Measurements from ENCODE around the gene CD48. TPM values are rescaled to one million over a fixed set of nuclear protein-coding genes. Genes with fewer than 3 reads are reported as not detected.

The CD48 gene
- total RNA-seq, 1 experiment from 2014 or later, result not detected

GRCh38 chr1:160669276-160669675 is 42.3 kb downstream of the CD48 start:
- intact Hi-C loops (cut with micrococcal nuclease; ENCODE audit: unreplicated experiment), result no loop called here
- Mint-ChIP-seq H3K27ac (ENCODE audit: unreplicated experiment) (no peak overlapping the region), H3K27me3 (ENCODE audit: unreplicated experiment) (peaks cover 35% of the 10 kb centered on the region), H3K4me1 (ENCODE audit: low read depth, unreplicated experiment) (no peaks in the 10 kb centered on the region), H3K4me3 (ENCODE audit: low read depth, unreplicated experiment) (no peak overlapping the region), H3K36me3 (ENCODE audit: insufficient read depth, unreplicated experiment) (no peaks in the 10 kb centered on the region), H3K9me3 (ENCODE audit: low read depth, unreplicated experiment) (no peaks in the 10 kb centered on the region)
- no peak for DNase-seq
- CTCF ChIA-PET, result no interaction called here
- BruUV-seq (replicated peaks), result no TSS peak
- no peak for TF ChIP-seq CTCF (IDR thresholded peaks at IDR 0.05; ENCODE audit: unreplicated experiment)

GRCh38 chr1:160667896-160668295 is 43.7 kb downstream of the CD48 start:
- intact Hi-C loops (cut with micrococcal nuclease; ENCODE audit: unreplicated experiment), result no loop called here

GRCh38 chr1:160666079-160666442 is 45.6 kb downstream of the CD48 start:
- peaks cover 63% of the 10 kb centered on the region for H3K27me3 Mint-ChIP-seq (ENCODE audit: unreplicated experiment)
- CTCF ChIA-PET, result no interaction called here
- DNase-seq, result no peak
- no peaks in the 10 kb centered on the region for H3K9me3 Mint-ChIP-seq (ENCODE audit: low read depth, unreplicated experiment)
- TF ChIP-seq CTCF (IDR thresholded peaks at IDR 0.05; ENCODE audit: unreplicated experiment), result no peak
- H3K27ac Mint-ChIP-seq (ENCODE audit: unreplicated experiment), result no peak overlapping the region
- H3K36me3 Mint-ChIP-seq (ENCODE audit: insufficient read depth, unreplicated experiment), result no peaks in the 10 kb centered on the region
- H3K4me3 Mint-ChIP-seq (ENCODE audit: low read depth, unreplicated experiment), result no peak overlapping the region
- no peaks in the 10 kb centered on the region for H3K4me1 Mint-ChIP-seq (ENCODE audit: low read depth, unreplicated experiment)
- no TSS peak for BruUV-seq (replicated peaks)
- intact Hi-C loops (cut with micrococcal nuclease; ENCODE audit: unreplicated experiment), result no loop called here

More at GRCh38 chr1:160667896-160668295, 43.7 kb downstream of the CD48 start:
- no peak for DNase-seq
- H3K36me3 Mint-ChIP-seq (ENCODE audit: insufficient read depth, unreplicated experiment), result no peaks in the 10 kb centered on the region
- H3K4me3 Mint-ChIP-seq (ENCODE audit: low read depth, unreplicated experiment), result no peak overlapping the region
- H3K9me3 Mint-ChIP-seq (ENCODE audit: low read depth, unreplicated experiment), result no peaks in the 10 kb centered on the region
- CTCF ChIA-PET, result no interaction called here
- H3K27ac Mint-ChIP-seq (ENCODE audit: unreplicated experiment), result no peak overlapping the region
- no TSS peak for BruUV-seq (replicated peaks)
- H3K4me1 Mint-ChIP-seq (ENCODE audit: low read depth, unreplicated experiment), result no peaks in the 10 kb centered on the region
- no peak for TF ChIP-seq CTCF (IDR thresholded peaks at IDR 0.05; ENCODE audit: unreplicated experiment)
- H3K27me3 Mint-ChIP-seq (ENCODE audit: unreplicated experiment), result peaks cover 48% of the 10 kb centered on the region

GRCh38 chr1:160665330-160666078 is 46.1 kb downstream of the CD48 start:
- Mint-ChIP-seq H3K4me3 (ENCODE audit: low read depth, unreplicated experiment) (no peak overlapping the region), H3K9me3 (ENCODE audit: low read depth, unreplicated experiment) (no peaks in the 10 kb centered on the region), H3K27me3 (ENCODE audit: unreplicated experiment) (peaks cover 63% of the 10 kb centered on the region), H3K4me1 (ENCODE audit: low read depth, unreplicated experiment) (no peaks in the 10 kb centered on the region), H3K27ac (ENCODE audit: unreplicated experiment) (no peak overlapping the region), H3K36me3 (ENCODE audit: insufficient read depth, unreplicated experiment) (no peaks in the 10 kb centered on the region)
- no TSS peak for BruUV-seq (replicated peaks)
- intact Hi-C loops (cut with micrococcal nuclease; ENCODE audit: unreplicated experiment), result no loop called here
- no peak for TF ChIP-seq CTCF (IDR thresholded peaks at IDR 0.05; ENCODE audit: unreplicated experiment)
- CTCF ChIA-PET, result no interaction called here
- DNase-seq, result no peak
